ENCODE measurements around the gene AQP1.

DNA sequence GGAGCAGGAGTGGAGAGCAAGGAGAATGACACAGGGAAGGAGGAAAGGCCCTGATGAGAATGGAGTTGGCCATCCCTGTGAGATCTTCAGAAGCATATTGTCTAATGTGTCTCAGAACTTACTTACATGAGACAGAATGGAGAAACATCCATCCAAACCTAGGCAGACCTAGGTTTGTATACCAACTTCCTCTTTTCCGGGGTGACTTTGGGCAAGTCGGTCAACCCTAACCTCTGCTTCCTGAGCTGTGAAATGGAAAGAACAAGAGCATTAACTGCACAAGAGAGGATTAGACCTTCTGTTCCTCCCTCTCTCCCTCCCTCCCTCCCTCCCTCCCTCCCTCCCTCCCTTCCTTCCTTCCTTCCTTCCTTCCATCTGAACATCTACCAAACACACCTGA is 56.6 kb downstream of the AQP1 start:
- TF ChIP-seq, protein P1, sequence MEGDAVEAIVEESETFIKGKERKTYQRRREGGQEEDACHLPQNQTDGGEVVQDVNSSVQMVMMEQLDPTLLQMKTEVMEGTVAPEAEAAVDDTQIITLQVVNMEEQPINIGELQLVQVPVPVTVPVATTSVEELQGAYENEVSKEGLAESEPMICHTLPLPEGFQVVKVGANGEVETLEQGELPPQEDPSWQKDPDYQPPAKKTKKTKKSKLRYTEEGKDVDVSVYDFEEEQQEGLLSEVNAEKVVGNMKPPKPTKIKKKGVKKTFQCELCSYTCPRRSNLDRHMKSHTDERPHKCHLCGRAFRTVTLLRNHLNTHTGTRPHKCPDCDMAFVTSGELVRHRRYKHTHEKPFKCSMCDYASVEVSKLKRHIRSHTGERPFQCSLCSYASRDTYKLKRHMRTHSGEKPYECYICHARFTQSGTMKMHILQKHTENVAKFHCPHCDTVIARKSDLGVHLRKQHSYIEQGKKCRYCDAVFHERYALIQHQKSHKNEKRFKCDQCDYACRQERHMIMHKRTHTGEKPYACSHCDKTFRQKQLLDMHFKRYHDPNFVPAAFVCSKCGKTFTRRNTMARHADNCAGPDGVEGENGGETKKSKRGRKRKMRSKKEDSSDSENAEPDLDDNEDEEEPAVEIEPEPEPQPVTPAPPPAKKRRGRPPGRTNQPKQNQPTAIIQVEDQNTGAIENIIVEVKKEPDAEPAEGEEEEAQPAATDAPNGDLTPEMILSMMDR (conservative IDR thresholded peaks at IDR 0.05; ENCODE audit: low read depth, low read length) = no peak
- TF ChIP-seq EZH2 (IDR thresholded peaks at IDR 0.05; ENCODE audit: borderline replicate concordance, low read depth, low read length, poor library complexity, severe bottlenecking) = no peak
